HUES64 (cell line): ENCODE results near the gene FAM83F.

Experiments
- H3K27ac ChIP-seq: 2 replicates; pipeline ENCODE4 v1.7.0; 2013; ENCODE audit warnings: low read depth, low read length, inconsistent platforms
- H3K27me3 ChIP-seq: 2 replicates; pipeline ENCODE4 v1.6.1; 2013; ENCODE audit warnings: mild to moderate bottlenecking, low read length; ENCODE audit not compliant: insufficient read depth
- H3K36me3 ChIP-seq: 2 replicates; pipeline ENCODE4 v1.6.1; 2013; ENCODE audit warnings: mild to moderate bottlenecking, low read length; ENCODE audit not compliant: insufficient read depth
- H3K4me1 ChIP-seq: 2 replicates; pipeline ENCODE4 v1.6.1; 2013; ENCODE audit warnings: mild to moderate bottlenecking, low read length, moderate library complexity; ENCODE audit not compliant: insufficient read depth
- H3K4me3 ChIP-seq: 2 replicates; pipeline ENCODE4 v1.5.1; 2013; ENCODE audit warnings: mild to moderate bottlenecking, low read length, moderate library complexity
- H3K9ac ChIP-seq: 2 replicates; pipeline ENCODE4 v1.6.1; 2013; ENCODE audit warnings: mild to moderate bottlenecking, low read depth, low read length
- H3K9me3 ChIP-seq: 2 replicates; pipeline ENCODE4 v1.6.1; 2013; ENCODE audit warnings: low read depth, low read length; ENCODE audit not compliant: insufficient read depth
- WGBS: fragments of 150-250, 120-280 bp; methylation state at CpG from one replicate; pipeline ENCODE4 v1.1.7; 2013; ENCODE audit warnings: missing lambda C conversion rate; 5-methylcytosine and 5-hydroxymethylcytosine counted together

The FAM83F gene

GRCh38 chr22:39956932-39957664 is 37.7 kb upstream of the FAM83F start:
- Histone ChIP-seq H3K4me3 (no peak overlapping the region), H3K4me1 (peaks cover 22% of the 10 kb centered on the region), H3K36me3 (no peaks in the 10 kb centered on the region), H3K9ac (no peak overlapping the region), H3K27me3 (no peaks in the 10 kb centered on the region), H3K27ac (no peak overlapping the region), H3K9me3 (no peaks in the 10 kb centered on the region)
- WGBS, result 84% methylated on average over 9 of the region's 10 CpGs

- Histone ChIP-seq H3K4me1 (peaks cover 22% of the 10 kb centered on the region), H3K9ac (no peak overlapping the region), H3K27me3 (no peaks in the 10 kb centered on the region), H3K4me3 (no peak overlapping the region), H3K9me3 (no peaks in the 10 kb centered on the region), H3K27ac (no peak overlapping the region), H3K36me3 (no peaks in the 10 kb centered on the region)
- WGBS, result 94% methylated on average over 6 of the region's 8 CpGs
Observed at GRCh38 chr22:39958009-39958711, 36.6 kb upstream of the FAM83F start.

- H3K9me3 ChIP-seq, result no peaks in the 10 kb centered on the region
- no peak overlapping the region for H3K4me3 ChIP-seq
- peaks cover 15% of the 10 kb centered on the region for H3K4me1 ChIP-seq
- H3K27ac ChIP-seq, result no peak overlapping the region
- 80% methylated on average over 11 of the region's 11 CpGs for WGBS
- no peak overlapping the region for H3K9ac ChIP-seq
- H3K36me3 ChIP-seq, result no peaks in the 10 kb centered on the region
- no peaks in the 10 kb centered on the region for H3K27me3 ChIP-seq
Observed at GRCh38 chr22:39958949-39959639, 35.7 kb upstream of the FAM83F start.

- H3K36me3 ChIP-seq, result no peaks in the 10 kb centered on the region
- H3K4me3 ChIP-seq, result no peak within 1 kb of the TSS
- no peak within 1 kb of the TSS for H3K27ac ChIP-seq
- peaks cover 14% of the 10 kb centered on the region for H3K4me1 ChIP-seq
- 44% methylated on average over 13 of the region's 14 CpGs for WGBS
- no peaks in the 10 kb centered on the region for H3K9me3 ChIP-seq
- no peak within 1 kb of the TSS for H3K9ac ChIP-seq
- H3K27me3 ChIP-seq, result no peaks in the 10 kb centered on the region
Observed at GRCh38 chr22:39959640-39960447, 34.9 kb upstream of the FAM83F start, which contains the start of gene TMA7B. Gene TMA7B, plus strand, starts transcription at chr22:39960397. Its CDS starts 3,978 bp downstream, at chr22:39964375.

GRCh38 chr22:39960791-39961746 is 33.7 kb upstream of the FAM83F start:
- no peak overlapping the region for H3K9ac ChIP-seq
- no peaks in the 10 kb centered on the region for H3K36me3 ChIP-seq
- no peaks in the 10 kb centered on the region for H3K9me3 ChIP-seq
- no peaks in the 10 kb centered on the region for H3K27me3 ChIP-seq
- no peak overlapping the region for H3K27ac ChIP-seq
- H3K4me1 ChIP-seq, result peaks cover 14% of the 10 kb centered on the region
- no peak overlapping the region for H3K4me3 ChIP-seq
- 94% methylated on average over 12 of the region's 13 CpGs for WGBS

GRCh38 chr22:39962071-39962470 is 32.7 kb upstream of the FAM83F start:
- Histone ChIP-seq H3K36me3 (no peaks in the 10 kb centered on the region), H3K9ac (no peak overlapping the region), H3K27ac (no peak overlapping the region), H3K4me3 (no peak overlapping the region), H3K27me3 (no peaks in the 10 kb centered on the region), H3K9me3 (no peaks in the 10 kb centered on the region), H3K4me1 (peaks cover 14% of the 10 kb centered on the region)
- 86% methylated on average over 9 of the region's 9 CpGs for WGBS

- Histone ChIP-seq H3K4me3 (no peak overlapping the region), H3K4me1 (peaks cover 11% of the 10 kb centered on the region; the same call in 1 of the 2 replicates), H3K27ac (no peak overlapping the region), H3K36me3 (no peaks in the 10 kb centered on the region), H3K9ac (no peak overlapping the region), H3K27me3 (no peaks in the 10 kb centered on the region), H3K9me3 (no peaks in the 10 kb centered on the region)
- 88% methylated on average over 5 of the region's 5 CpGs for WGBS
Observed at GRCh38 chr22:39965748-39966147, 29.0 kb upstream of the FAM83F start.

GRCh38 chr22:39966470-39966869 is 28.3 kb upstream of the FAM83F start:
- no peaks in the 10 kb centered on the region for H3K27me3 ChIP-seq
- 100% methylated on average over 2 of the region's 2 CpGs for WGBS

GRCh38 chr22:39967103-39967829 is 27.5 kb upstream of the FAM83F start:
- H3K4me1 ChIP-seq, result peaks cover 11% of the 10 kb centered on the region; the same call in 1 of the 2 replicates
- H3K27me3 ChIP-seq, result no peaks in the 10 kb centered on the region
- no peak overlapping the region for H3K9ac ChIP-seq
- no peaks in the 10 kb centered on the region for H3K36me3 ChIP-seq
- H3K9me3 ChIP-seq, result no peaks in the 10 kb centered on the region
- no peak overlapping the region for H3K4me3 ChIP-seq
- no peak overlapping the region for H3K27ac ChIP-seq
- 85% methylated on average over 9 of the region's 9 CpGs for WGBS

More at GRCh38 chr22:39966470-39966869, 28.3 kb upstream of the FAM83F start:
- H3K27ac ChIP-seq, result no peak overlapping the region
- peaks cover 11% of the 10 kb centered on the region; the same call in 1 of the 2 replicates for H3K4me1 ChIP-seq
- H3K4me3 ChIP-seq, result no peak overlapping the region
- no peaks in the 10 kb centered on the region for H3K36me3 ChIP-seq
- no peak overlapping the region for H3K9ac ChIP-seq
- no peaks in the 10 kb centered on the region for H3K9me3 ChIP-seq
